CD4-positive, alpha-beta T cell (primary cell): ENCODE measurements around the gene AHNAK. TPM values are rescaled to one million over a fixed set of nuclear protein-coding genes. Genes with fewer than 3 reads are reported as not detected.
A peak's percentile ranks its signal among the peaks of the same experiment; 100 is the strongest.
"Not testable (repeated sequence)": the region's sequence is repeated elsewhere in the genome, so short reads cannot be mapped to it uniquely, and the experiment has no call there.

ENCODE experiments used
- ATAC-seq: fragments of 200-7000 bp; cut with Tn5 transposase; one replicate; pipeline ENCODE4 v1.10.0; 2022; ENCODE audit warnings: mild to moderate bottlenecking; ENCODE audit not compliant: poor library complexity
- CTCF ChIA-PET: fragments of 350-600 bp; sonication (Branson Sonifier 250); formaldehyde crosslinking; loops from one replicate; lab custom pipeline; 2021; ENCODE audit warnings: antibody characterized with exemption, inconsistent platforms; lab: Charles Lee
- POLR2A ChIA-PET: fragments of 350-600 bp; sonication (Branson Sonifier 250); formaldehyde crosslinking; loops from one replicate; lab custom pipeline; 2021; ENCODE audit warnings: antibody characterized with exemption, inconsistent platforms; lab: Charles Lee
- DNase-seq, 14 experiments: peaks; one replicate each; pipeline ENCODE4 v3.0.0-alpha.2; 2013 to 2020; ENCODE audit warnings: mixed read lengths in 2 of 14
- H3K27ac ChIP-seq, 2 donors: one replicate each; pipeline versions ENCODE4 v1.5.1 to v1.7.0; 2013; ENCODE audit warnings: low read length in 2 of 2, low read depth in 1 of 2, mild to moderate bottlenecking in 1 of 2
- H3K27me3 ChIP-seq, 2 experiments: 1 replicate in 1 of 2; 2 replicates in 1 of 2; pipeline versions ENCODE4 v1.6.1 to v1.7.0; 2013; ENCODE audit warnings: low read length in 2 of 2, control low read depth in 1 of 2, mild to moderate bottlenecking in 1 of 2, moderate library complexity in 1 of 2; ENCODE audit not compliant: insufficient read depth in 2 of 2, control insufficient read depth in 1 of 2
- H3K36me3 ChIP-seq: one replicate; pipeline ENCODE4 v1.6.1; 2013; ENCODE audit warnings: low read length, control low read depth; ENCODE audit not compliant: insufficient read depth
- H3K4me1 ChIP-seq: one replicate; pipeline ENCODE4 v1.6.1; 2013; ENCODE audit warnings: low read length, control low read depth; ENCODE audit not compliant: insufficient read depth
- H3K4me3 ChIP-seq: one replicate; pipeline ENCODE4 v1.5.1; 2013; ENCODE audit warnings: mild to moderate bottlenecking, low read length, moderate library complexity
- H3K9me3 ChIP-seq, 2 experiments: 1 replicate in 1 of 2; 2 replicates in 1 of 2; pipeline versions ENCODE4 v1.6.1 to v1.7.0; 2013; ENCODE audit warnings: low read length in 2 of 2, mild to moderate bottlenecking in 2 of 2, control low read depth in 1 of 2, moderate library complexity in 1 of 2; ENCODE audit not compliant: control insufficient read depth in 1 of 2, insufficient read depth in 1 of 2
- H3K27ac Mint-ChIP-seq: one replicate; pipeline ENCODE4 v1.8.0; 2020; ENCODE audit warnings: mixed read lengths
- H3K27me3 Mint-ChIP-seq: one replicate; pipeline ENCODE4 v1.8.0; 2021; ENCODE audit warnings: mixed read lengths
- H3K36me3 Mint-ChIP-seq: one replicate; pipeline ENCODE4 v1.8.0; 2021; ENCODE audit warnings: low read depth, mixed read lengths
- H3K4me1 Mint-ChIP-seq: one replicate; pipeline ENCODE4 v1.8.0; 2021; ENCODE audit warnings: low read depth, mixed read lengths
- H3K4me3 Mint-ChIP-seq: one replicate; pipeline ENCODE4 v1.8.0; 2020; ENCODE audit warnings: mild to moderate bottlenecking, mixed read lengths
- H3K9me3 Mint-ChIP-seq: one replicate; pipeline ENCODE4 v1.8.0; 2020; ENCODE audit warnings: mixed read lengths
- intact Hi-C, 2 experiments: fragments of 100-400 bp; cut with DNase I in 1 of 2; cut with micrococcal nuclease in 1 of 2; formaldehyde crosslinking; loops; one replicate each; pipeline versions ENCODE4 v1.15.1 to v1.9.0; 2023 to 2025; cut with DNase I, micrococcal nuclease
- total RNA-seq, 174 experiments: library from RNA in 2 of 174; stranded (reverse) in 2 of 174; gene quantifications; one replicate each; pipeline ENCODE4 v1.2.3 and lab custom pipeline; 2021 to 2026
- TF ChIP-seq, protein P1 (sequence below): fragments of 200-600 bp; IDR thresholded peaks from one replicate; pipeline ENCODE4 v1.8.0; 2022; ENCODE audit warnings: antibody characterized with exemption, mild to moderate bottlenecking

Gene AHNAK
- total RNA-seq, 2 experiments from 2014 or later = 320 to 332 TPM

DNA sequence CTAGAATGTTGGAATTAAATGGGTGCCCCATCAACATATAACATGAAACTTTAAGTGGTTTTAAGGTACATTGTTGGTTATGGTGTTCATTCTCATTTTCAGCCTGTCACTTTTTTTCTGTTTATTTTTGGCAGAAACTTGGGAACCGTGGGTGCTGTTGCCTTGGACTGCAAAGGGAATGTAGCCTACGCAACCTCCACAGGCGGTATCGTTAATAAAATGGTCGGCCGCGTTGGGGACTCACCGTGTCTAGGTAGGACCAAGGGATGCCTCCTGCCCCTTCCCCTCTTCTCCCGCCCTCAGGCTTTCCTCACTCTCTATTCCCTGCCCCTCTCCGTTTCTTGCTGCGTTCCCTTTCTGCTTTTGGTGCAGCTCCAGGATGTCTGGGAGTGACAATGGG is 157.6 kb downstream of the AHNAK start:
- Histone ChIP-seq H3K9me3 (no peaks in the 10 kb centered on the region), H3K36me3 (no peaks in the 10 kb centered on the region), H3K4me1 (peaks cover 15% of the 10 kb centered on the region), H3K4me3 (no peak overlapping the region), H3K27ac (no peak overlapping the region), H3K27me3 (no peaks in the 10 kb centered on the region)
- CTCF ChIA-PET = no interaction called here
- intact Hi-C loops = no loop called here
- TF ChIP-seq, protein P1, sequence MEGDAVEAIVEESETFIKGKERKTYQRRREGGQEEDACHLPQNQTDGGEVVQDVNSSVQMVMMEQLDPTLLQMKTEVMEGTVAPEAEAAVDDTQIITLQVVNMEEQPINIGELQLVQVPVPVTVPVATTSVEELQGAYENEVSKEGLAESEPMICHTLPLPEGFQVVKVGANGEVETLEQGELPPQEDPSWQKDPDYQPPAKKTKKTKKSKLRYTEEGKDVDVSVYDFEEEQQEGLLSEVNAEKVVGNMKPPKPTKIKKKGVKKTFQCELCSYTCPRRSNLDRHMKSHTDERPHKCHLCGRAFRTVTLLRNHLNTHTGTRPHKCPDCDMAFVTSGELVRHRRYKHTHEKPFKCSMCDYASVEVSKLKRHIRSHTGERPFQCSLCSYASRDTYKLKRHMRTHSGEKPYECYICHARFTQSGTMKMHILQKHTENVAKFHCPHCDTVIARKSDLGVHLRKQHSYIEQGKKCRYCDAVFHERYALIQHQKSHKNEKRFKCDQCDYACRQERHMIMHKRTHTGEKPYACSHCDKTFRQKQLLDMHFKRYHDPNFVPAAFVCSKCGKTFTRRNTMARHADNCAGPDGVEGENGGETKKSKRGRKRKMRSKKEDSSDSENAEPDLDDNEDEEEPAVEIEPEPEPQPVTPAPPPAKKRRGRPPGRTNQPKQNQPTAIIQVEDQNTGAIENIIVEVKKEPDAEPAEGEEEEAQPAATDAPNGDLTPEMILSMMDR = no peak
- H3K9me3 Mint-ChIP-seq = no peaks in the 10 kb centered on the region
- ATAC-seq = no peak
- no peak overlapping the region for H3K4me3 Mint-ChIP-seq
- H3K4me1 Mint-ChIP-seq = peaks cover 13% of the 10 kb centered on the region
- DNase-seq = no peak
- H3K36me3 Mint-ChIP-seq = no peaks in the 10 kb centered on the region
- POLR2A ChIA-PET = no interaction called here
- no peak overlapping the region for H3K27ac Mint-ChIP-seq
- H3K27me3 Mint-ChIP-seq = no peaks in the 10 kb centered on the region

DNA sequence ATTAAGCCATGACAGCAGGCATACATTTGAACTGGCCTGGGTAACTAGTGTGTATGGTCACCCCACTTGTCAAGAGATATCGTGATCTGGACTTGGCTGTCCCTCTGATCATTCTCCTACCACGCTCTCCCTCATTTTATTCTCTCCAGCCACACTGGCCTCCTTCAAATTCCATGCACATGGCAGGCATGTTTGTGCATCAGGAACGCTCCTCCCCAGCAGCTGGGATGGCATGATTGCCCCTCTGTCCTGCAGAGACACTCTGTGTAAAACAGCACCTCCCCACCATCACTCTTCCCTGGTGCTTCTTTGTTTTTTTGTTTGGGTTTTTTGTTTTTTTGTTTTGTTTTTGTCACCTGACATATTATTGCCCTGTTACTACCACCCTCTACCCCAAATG is 159.2 kb downstream of the AHNAK start:
- Mint-ChIP-seq H3K4me1 (peaks cover 8% of the 10 kb centered on the region), H3K9me3 (no peaks in the 10 kb centered on the region), H3K4me3 (no peak overlapping the region), H3K27me3 (no peaks in the 10 kb centered on the region), H3K36me3 (no peaks in the 10 kb centered on the region), H3K27ac (no peak overlapping the region)
- H3K27ac ChIP-seq = no peak overlapping the region
- H3K36me3 ChIP-seq = no peaks in the 10 kb centered on the region
- ATAC-seq (no peak), DNase-seq (no peak)
- intact Hi-C loops = no loop called here
- peaks cover 15% of the 10 kb centered on the region for H3K4me1 ChIP-seq
- no peaks in the 10 kb centered on the region for H3K27me3 ChIP-seq
- CTCF ChIA-PET = no interaction called here
- POLR2A ChIA-PET = no interaction called here
- H3K9me3 ChIP-seq = no peaks in the 10 kb centered on the region
- no peak overlapping the region for H3K4me3 ChIP-seq
- TF ChIP-seq, protein P1 = no peak

- H3K4me1 Mint-ChIP-seq, H3K27me3 ChIP-seq, H3K27ac ChIP-seq, H3K27me3 Mint-ChIP-seq, intact Hi-C loops, H3K9me3 Mint-ChIP-seq, H3K36me3 ChIP-seq, H3K4me3 ChIP-seq, H3K27ac Mint-ChIP-seq, H3K4me3 Mint-ChIP-seq, H3K9me3 ChIP-seq, H3K36me3 Mint-ChIP-seq: not testable (repeated sequence)
- ChIA-PET POLR2A (interaction anchor here (0.6 to 0.9 kb wide), 3 partner anchors 8 to 169 kb away, joined by 3 to 5 read pairs (median 3); no protein-coding TSS in a partner anchor), CTCF (interaction anchor here (1.6 kb wide), 1 partner anchor 9 kb away, joined by 4 read pairs; no protein-coding TSS in a partner anchor)
- ATAC-seq = peak; percentile 74
- DNase-seq = peak in 3 of 14 experiments; percentile 44 to 68 (median 57)
- peaks cover 15% of the 10 kb centered on the region for H3K4me1 ChIP-seq
Observed at GRCh38 chr11:62386083-62386482, 160.5 kb downstream of the AHNAK start.

- Histone ChIP-seq H3K27me3 (no peaks in the 10 kb centered on the region), H3K36me3 (no peaks in the 10 kb centered on the region), H3K4me1 (peaks cover 20% of the 10 kb centered on the region), H3K27ac (no peak overlapping the region), H3K4me3 (no peak overlapping the region), H3K9me3 (no peaks in the 10 kb centered on the region)
- ChIA-PET CTCF (interaction anchor here (0.5 kb wide), 1 partner anchor 40 kb away, joined by 3 read pairs; no protein-coding TSS in a partner anchor), POLR2A (no interaction called here)
- no peaks in the 10 kb centered on the region for H3K36me3 Mint-ChIP-seq
- TF ChIP-seq, protein P1 = no peak
- peaks cover 14% of the 10 kb centered on the region for H3K4me1 Mint-ChIP-seq
- peaks cover 5% of the 10 kb centered on the region for H3K27me3 Mint-ChIP-seq
- no peak for DNase-seq
- H3K4me3 Mint-ChIP-seq = no peak overlapping the region
- intact Hi-C loops = loop anchor here in 1 of 2 experiments (5.0 kb wide), 1 partner anchor 478 kb away; no protein-coding TSS in a partner anchor
- no peak for ATAC-seq
- no peak overlapping the region for H3K27ac Mint-ChIP-seq
- H3K9me3 Mint-ChIP-seq = no peaks in the 10 kb centered on the region
Observed at GRCh38 chr11:62383822-62384221, 162.8 kb downstream of the AHNAK start.
